Measurements from ENCODE around the gene USH1C. TPM values are rescaled to one million over a fixed set of nuclear protein-coding genes. Genes with fewer than 3 reads are reported as not detected.
A peak's percentile ranks its signal among the peaks of the same experiment; 100 is the strongest.

The USH1C gene
- polyA plus RNA-seq, 1 donor, result 269 TPM

- WGBS (ENCODE audit: insufficient coverage, low lambda C conversion rate), result no CpG with 5 or more reads among the region's 3 CpGs
- peak in 1 of 2 donors; percentile 57 for DNase-seq
- no peaks in the 10 kb centered on the region for H3K9me3 ChIP-seq (ENCODE audit: control insufficient read depth, low read depth, low read length)
- peaks cover 56% of the 10 kb centered on the region for H3K4me1 ChIP-seq (ENCODE audit: control insufficient read depth, insufficient read depth, low read length)
- no peak overlapping the region for H3K4me3 ChIP-seq (ENCODE audit: low read length)
- H3K27me3 ChIP-seq (ENCODE audit: control insufficient read depth, insufficient read depth, low read length), result peaks cover under 1% of the 10 kb centered on the region
- H3K27ac ChIP-seq (ENCODE audit: low read length), result peak overlapping the region; percentile 38
- peaks cover 9% of the 10 kb centered on the region for H3K36me3 ChIP-seq (ENCODE audit: control insufficient read depth, insufficient read depth, low read length)
Measured at GRCh38 chr11:17538731-17539130, 5.5 kb downstream of the USH1C start.

- Histone ChIP-seq H3K9me3 (ENCODE audit: control insufficient read depth, low read depth, low read length) (no peaks in the 10 kb centered on the region), H3K36me3 (ENCODE audit: control insufficient read depth, insufficient read depth, low read length) (peaks cover 16% of the 10 kb centered on the region), H3K27ac (ENCODE audit: low read length) (peak overlapping the region; percentile 38), H3K4me1 (ENCODE audit: control insufficient read depth, insufficient read depth, low read length) (peaks cover 63% of the 10 kb centered on the region), H3K27me3 (ENCODE audit: control insufficient read depth, insufficient read depth, low read length) (no peaks in the 10 kb centered on the region), H3K4me3 (ENCODE audit: low read length) (no peak overlapping the region)
- DNase-seq, result no peak
- WGBS (ENCODE audit: insufficient coverage, low lambda C conversion rate), result no CpG with 5 or more reads among the region's 1 CpG
Measured at GRCh38 chr11:17538054-17538453, 6.2 kb downstream of the USH1C start.

- no CpG with 5 or more reads among the region's 8 CpGs for WGBS (ENCODE audit: insufficient coverage, low lambda C conversion rate)
- Histone ChIP-seq H3K4me3 (ENCODE audit: low read length) (no peak overlapping the region), H3K27me3 (ENCODE audit: control insufficient read depth, insufficient read depth, low read length) (no peaks in the 10 kb centered on the region), H3K36me3 (ENCODE audit: control insufficient read depth, insufficient read depth, low read length) (peaks cover 19% of the 10 kb centered on the region), H3K27ac (ENCODE audit: low read length) (no peak overlapping the region), H3K4me1 (ENCODE audit: control insufficient read depth, insufficient read depth, low read length) (peaks cover 71% of the 10 kb centered on the region), H3K9me3 (ENCODE audit: control insufficient read depth, low read depth, low read length) (no peaks in the 10 kb centered on the region)
- no peak for DNase-seq
Measured at GRCh38 chr11:17537261-17537660, 7.0 kb downstream of the USH1C start.

GRCh38 chr11:17535488-17535887 lies 8.7 kb downstream of the USH1C start:
- H3K4me3 ChIP-seq (ENCODE audit: low read length), result no peak overlapping the region
- no peak for DNase-seq
- peaks cover 25% of the 10 kb centered on the region for H3K36me3 ChIP-seq (ENCODE audit: control insufficient read depth, insufficient read depth, low read length)
- H3K27ac ChIP-seq (ENCODE audit: low read length), result no peak overlapping the region
- no peaks in the 10 kb centered on the region for H3K9me3 ChIP-seq (ENCODE audit: control insufficient read depth, low read depth, low read length)
- no CpG with 5 or more reads among the region's 3 CpGs for WGBS (ENCODE audit: insufficient coverage, low lambda C conversion rate)
- H3K4me1 ChIP-seq (ENCODE audit: control insufficient read depth, insufficient read depth, low read length), result peaks cover 76% of the 10 kb centered on the region
- no peaks in the 10 kb centered on the region for H3K27me3 ChIP-seq (ENCODE audit: control insufficient read depth, insufficient read depth, low read length)

- Histone ChIP-seq H3K4me3 (ENCODE audit: low read length) (no peak overlapping the region), H3K36me3 (ENCODE audit: control insufficient read depth, insufficient read depth, low read length) (peaks cover 40% of the 10 kb centered on the region), H3K4me1 (ENCODE audit: control insufficient read depth, insufficient read depth, low read length) (peaks cover 67% of the 10 kb centered on the region), H3K27ac (ENCODE audit: low read length) (peak overlapping the region; percentile 88), H3K27me3 (ENCODE audit: control insufficient read depth, insufficient read depth, low read length) (no peaks in the 10 kb centered on the region), H3K9me3 (ENCODE audit: control insufficient read depth, low read depth, low read length) (no peaks in the 10 kb centered on the region)
- 83% methylated on average over 1 of the region's 11 CpGs for WGBS (ENCODE audit: insufficient coverage, low lambda C conversion rate)
- peak in 1 of 2 donors; percentile 29 for DNase-seq
Measured at GRCh38 chr11:17533778-17534415, 10.3 kb downstream of the USH1C start.

- H3K9me3 ChIP-seq (ENCODE audit: control insufficient read depth, low read depth, low read length), result no peaks in the 10 kb centered on the region
- no peaks in the 10 kb centered on the region for H3K27me3 ChIP-seq (ENCODE audit: control insufficient read depth, insufficient read depth, low read length)
- H3K36me3 ChIP-seq (ENCODE audit: control insufficient read depth, insufficient read depth, low read length), result peaks cover 43% of the 10 kb centered on the region
- WGBS (ENCODE audit: insufficient coverage, low lambda C conversion rate), result no CpG with 5 or more reads among the region's 6 CpGs
- no peak for DNase-seq
- H3K4me3 ChIP-seq (ENCODE audit: low read length), result no peak overlapping the region
- H3K4me1 ChIP-seq (ENCODE audit: control insufficient read depth, insufficient read depth, low read length), result peaks cover 64% of the 10 kb centered on the region
- peak overlapping the region; percentile 88 for H3K27ac ChIP-seq (ENCODE audit: low read length)
Measured at GRCh38 chr11:17533341-17533740, 10.9 kb downstream of the USH1C start.

- Histone ChIP-seq H3K27ac (ENCODE audit: low read length) (peak overlapping the region; percentile 88), H3K4me3 (ENCODE audit: low read length) (no peak overlapping the region), H3K9me3 (ENCODE audit: control insufficient read depth, low read depth, low read length) (no peaks in the 10 kb centered on the region), H3K36me3 (ENCODE audit: control insufficient read depth, insufficient read depth, low read length) (peaks cover 42% of the 10 kb centered on the region), H3K27me3 (ENCODE audit: control insufficient read depth, insufficient read depth, low read length) (no peaks in the 10 kb centered on the region), H3K4me1 (ENCODE audit: control insufficient read depth, insufficient read depth, low read length) (peaks cover 65% of the 10 kb centered on the region)
- WGBS (ENCODE audit: insufficient coverage, low lambda C conversion rate), result no CpG with 5 or more reads among the region's 2 CpGs
- DNase-seq, result no peak
Measured at GRCh38 chr11:17532784-17533183, 11.4 kb downstream of the USH1C start.

GRCh38 chr11:17531636-17532113 lies 12.5 kb downstream of the USH1C start:
- H3K36me3 ChIP-seq (ENCODE audit: control insufficient read depth, insufficient read depth, low read length), result peaks cover 43% of the 10 kb centered on the region
- 10% methylated on average over 2 of the region's 6 CpGs for WGBS (ENCODE audit: insufficient coverage, low lambda C conversion rate)
- no peaks in the 10 kb centered on the region for H3K27me3 ChIP-seq (ENCODE audit: control insufficient read depth, insufficient read depth, low read length)
- H3K27ac ChIP-seq (ENCODE audit: low read length), result peak overlapping the region; percentile 88
- no peaks in the 10 kb centered on the region for H3K9me3 ChIP-seq (ENCODE audit: control insufficient read depth, low read depth, low read length)
- H3K4me3 ChIP-seq (ENCODE audit: low read length), result no peak overlapping the region
- H3K4me1 ChIP-seq (ENCODE audit: control insufficient read depth, insufficient read depth, low read length), result peaks cover 63% of the 10 kb centered on the region
- DNase-seq, result peak; percentile 93 to 97

GRCh38 chr11:17531071-17531600 lies 13.1 kb downstream of the USH1C start:
- Histone ChIP-seq H3K27me3 (ENCODE audit: control insufficient read depth, insufficient read depth, low read length) (no peaks in the 10 kb centered on the region), H3K27ac (ENCODE audit: low read length) (peak overlapping the region; percentile 88), H3K4me3 (ENCODE audit: low read length) (no peak overlapping the region), H3K4me1 (ENCODE audit: control insufficient read depth, insufficient read depth, low read length) (peaks cover 65% of the 10 kb centered on the region), H3K9me3 (ENCODE audit: control insufficient read depth, low read depth, low read length) (no peaks in the 10 kb centered on the region), H3K36me3 (ENCODE audit: control insufficient read depth, insufficient read depth, low read length) (peaks cover 48% of the 10 kb centered on the region)
- no CpG with 5 or more reads among the region's 22 CpGs for WGBS (ENCODE audit: insufficient coverage, low lambda C conversion rate)
- peak in 1 of 2 donors; percentile 50 for DNase-seq

GRCh38 chr11:17529844-17530185 lies 14.4 kb downstream of the USH1C start:
- Histone ChIP-seq H3K27ac (ENCODE audit: low read length) (peak overlapping the region; percentile 88), H3K27me3 (ENCODE audit: control insufficient read depth, insufficient read depth, low read length) (no peaks in the 10 kb centered on the region), H3K4me3 (ENCODE audit: low read length) (no peak overlapping the region), H3K9me3 (ENCODE audit: control insufficient read depth, low read depth, low read length) (no peaks in the 10 kb centered on the region), H3K4me1 (ENCODE audit: control insufficient read depth, insufficient read depth, low read length) (peaks cover 67% of the 10 kb centered on the region), H3K36me3 (ENCODE audit: control insufficient read depth, insufficient read depth, low read length) (peaks cover 61% of the 10 kb centered on the region)
- 89% methylated on average over 3 of the region's 10 CpGs for WGBS (ENCODE audit: insufficient coverage, low lambda C conversion rate)
- no peak for DNase-seq

All from large intestine (tissue), 3 donors.